Activated naive CD8-positive, alpha-beta T cell treated with anti-CD3 and anti-CD28 coated beads, Interleukin-2, amount 50 U/mL, for 16 hours (primary cell): ENCODE measurements around the gene C19orf18.
"Not testable (repeated sequence)": the region's sequence is repeated elsewhere in the genome, so short reads cannot be mapped to it uniquely, and the experiment has no call there.

Source experiments
- DNase-seq: peaks from one replicate; pipeline ENCODE4 v3.0.0-alpha.2; 2020; ENCODE audit warnings: low read depth, low spot score

Gene C19orf18

DNA sequence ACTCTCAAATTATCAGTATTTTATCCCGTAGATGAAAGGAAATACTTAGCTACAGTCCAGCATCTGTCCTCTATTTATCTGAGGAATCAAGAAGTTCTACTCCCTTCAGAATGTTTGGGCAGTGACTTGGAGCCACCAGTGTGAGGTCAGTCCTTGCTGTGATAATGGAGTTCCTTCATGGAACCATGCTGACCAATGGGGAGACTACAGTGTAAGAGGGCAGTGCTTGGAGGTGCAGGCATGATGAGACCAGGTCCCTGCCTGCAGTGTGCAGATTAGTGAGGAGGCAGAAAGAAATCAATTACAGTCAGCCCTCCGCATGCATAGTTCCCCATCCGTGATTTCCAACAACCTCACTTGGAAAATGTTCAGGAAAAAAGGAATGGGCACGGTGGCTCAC is at the start of gene C19orf18:
C19orf18 (minus strand) TSS at position 101 of the 400 bp plus-strand sequence. CDS start 102 bp downstream, outside the sequence.
- no peak for DNase-seq

- no peak for DNase-seq
Measured at GRCh38 chr19:58022283-58022660, 47.9 kb upstream of the C19orf18 start.

DNA sequence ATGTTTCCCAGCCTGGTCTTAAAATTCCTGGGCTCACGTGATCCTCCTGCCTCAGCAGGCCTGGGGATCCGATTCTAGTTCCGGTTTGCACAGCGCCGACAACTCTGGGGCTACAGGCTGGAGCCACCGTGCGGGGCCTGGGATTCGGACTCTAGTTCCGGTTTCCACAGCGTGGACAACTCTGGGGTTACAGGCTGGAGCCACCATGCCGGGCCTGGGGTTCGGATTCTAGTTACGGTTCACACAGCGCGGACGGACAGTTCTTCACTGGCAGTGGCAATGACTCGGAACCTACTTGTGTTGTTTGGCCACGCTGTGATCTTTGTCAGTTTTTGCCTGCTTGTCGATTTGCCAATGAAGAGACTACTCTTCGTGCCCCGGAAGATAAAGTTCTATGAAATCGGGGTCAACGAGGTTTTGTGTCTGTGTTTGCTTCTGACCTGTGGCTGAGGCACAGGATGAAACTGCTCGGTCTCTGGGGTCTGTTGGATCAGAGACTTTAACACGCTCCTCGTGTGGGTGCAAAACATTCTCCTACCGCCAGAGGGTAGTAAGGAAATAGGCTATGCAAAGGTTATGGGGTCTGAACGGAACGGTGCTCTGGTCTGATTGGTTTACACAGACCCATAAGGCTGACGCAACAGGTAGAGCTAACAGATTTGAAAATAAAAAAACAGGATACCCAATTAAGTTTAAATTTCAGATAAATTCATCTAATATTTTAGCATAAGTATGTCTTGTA is 47.4 kb upstream of the C19orf18 start:
- DNase-seq, result no peak

GRCh38 chr19:58020129-58020528 is 45.8 kb upstream of the C19orf18 start:
- DNase-seq, result no peak

DNA sequence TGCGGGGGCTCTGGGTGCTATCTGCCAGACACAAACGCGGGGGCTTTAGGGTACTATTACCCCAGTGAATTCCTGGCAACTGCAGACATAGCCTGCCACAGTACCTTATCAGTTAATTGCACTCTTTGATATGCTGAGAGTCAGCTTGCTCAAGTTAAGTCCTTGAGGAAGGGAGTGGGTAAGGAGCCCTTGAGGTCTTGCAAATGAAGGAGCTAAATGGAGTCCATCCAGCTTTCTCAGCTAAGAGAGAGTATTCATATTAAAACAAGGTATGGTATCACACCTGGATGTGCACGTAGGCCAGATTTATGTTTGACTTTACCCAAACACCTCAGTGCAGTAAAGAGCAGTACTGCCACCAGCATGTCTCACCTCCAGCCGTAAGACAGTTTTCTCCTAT is 39.8 kb upstream of the C19orf18 start:
- no peak for DNase-seq

DNA sequence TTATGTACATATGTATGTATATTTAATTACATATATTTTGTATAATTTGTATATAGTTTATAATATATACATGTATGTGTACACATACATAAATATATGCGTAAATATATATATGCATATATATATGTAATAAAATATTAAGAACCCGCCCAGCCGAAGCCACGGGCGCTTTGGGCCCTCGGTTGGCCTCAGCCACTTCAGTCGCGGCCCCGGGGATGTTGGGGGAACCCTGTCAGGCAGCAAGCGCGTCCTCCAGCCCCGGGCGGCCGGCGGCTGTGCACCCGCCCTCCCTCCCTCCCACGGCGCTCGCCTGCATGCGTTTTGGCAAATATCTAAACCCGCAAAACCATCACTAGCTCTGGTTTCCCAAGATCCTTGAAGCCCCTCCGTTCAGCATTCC is 36.2 kb upstream of the C19orf18 start:
- no peak for DNase-seq

DNA sequence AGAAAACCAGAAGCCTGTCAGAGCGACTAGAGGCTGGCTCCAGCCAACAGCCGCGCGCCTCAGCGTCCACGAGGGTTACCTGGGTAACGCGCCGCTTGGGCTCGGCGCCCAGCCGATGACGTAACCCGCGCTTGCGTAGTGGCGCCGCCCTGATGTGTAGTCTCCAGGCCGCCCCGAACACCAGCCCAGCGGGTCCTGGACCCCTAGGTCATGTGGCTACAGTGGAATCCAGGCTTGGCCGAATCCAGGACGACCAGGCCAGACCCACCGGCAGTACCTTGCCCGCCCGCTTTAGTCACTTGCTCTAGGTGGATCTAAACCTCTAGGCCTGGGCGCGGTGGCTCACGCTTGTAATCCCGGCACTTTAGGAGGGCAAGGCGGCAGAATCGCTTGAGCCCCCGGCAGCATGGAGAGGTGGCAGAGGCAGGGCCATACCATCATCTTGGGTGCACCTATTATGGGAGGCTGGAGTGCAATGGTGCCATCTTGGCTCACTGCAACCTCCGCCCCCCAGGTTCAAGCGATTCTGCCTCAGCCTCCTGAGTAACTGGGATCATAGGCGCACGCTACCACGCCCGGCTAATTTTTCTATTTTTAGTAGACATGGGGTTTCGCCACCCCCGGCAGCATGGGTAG is 35.5 kb upstream of the C19orf18 start:
- DNase-seq, result no peak

DNA sequence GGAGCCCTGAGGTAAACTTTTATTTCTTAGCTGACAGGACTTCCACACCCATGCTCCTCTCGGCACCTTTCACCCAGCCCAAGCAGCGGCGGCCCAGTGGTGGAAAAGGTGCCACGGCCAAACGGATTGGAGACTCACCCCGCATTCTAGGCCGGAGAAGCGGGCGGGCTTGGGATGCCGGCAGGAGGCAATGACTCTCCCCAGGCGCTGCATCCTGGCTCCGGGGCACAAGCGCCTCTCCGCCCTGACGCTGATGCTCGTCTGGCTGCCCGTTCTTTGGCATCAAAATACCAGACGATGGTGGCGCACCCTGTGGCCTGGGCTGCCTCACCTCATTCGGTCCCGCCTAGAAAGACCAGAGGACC is 34.9 kb upstream of the C19orf18 start:
- DNase-seq, result no peak

GRCh38 chr19:58008877-58009276 is 34.5 kb upstream of the C19orf18 start:
- not testable (repeated sequence) for DNase-seq

GRCh38 chr19:58007285-58007684 is 33.0 kb upstream of the C19orf18 start:
- DNase-seq, result no peak

- no peak for DNase-seq
Measured at GRCh38 chr19:58003174-58003828, 29.0 kb upstream of the C19orf18 start.

DNA sequence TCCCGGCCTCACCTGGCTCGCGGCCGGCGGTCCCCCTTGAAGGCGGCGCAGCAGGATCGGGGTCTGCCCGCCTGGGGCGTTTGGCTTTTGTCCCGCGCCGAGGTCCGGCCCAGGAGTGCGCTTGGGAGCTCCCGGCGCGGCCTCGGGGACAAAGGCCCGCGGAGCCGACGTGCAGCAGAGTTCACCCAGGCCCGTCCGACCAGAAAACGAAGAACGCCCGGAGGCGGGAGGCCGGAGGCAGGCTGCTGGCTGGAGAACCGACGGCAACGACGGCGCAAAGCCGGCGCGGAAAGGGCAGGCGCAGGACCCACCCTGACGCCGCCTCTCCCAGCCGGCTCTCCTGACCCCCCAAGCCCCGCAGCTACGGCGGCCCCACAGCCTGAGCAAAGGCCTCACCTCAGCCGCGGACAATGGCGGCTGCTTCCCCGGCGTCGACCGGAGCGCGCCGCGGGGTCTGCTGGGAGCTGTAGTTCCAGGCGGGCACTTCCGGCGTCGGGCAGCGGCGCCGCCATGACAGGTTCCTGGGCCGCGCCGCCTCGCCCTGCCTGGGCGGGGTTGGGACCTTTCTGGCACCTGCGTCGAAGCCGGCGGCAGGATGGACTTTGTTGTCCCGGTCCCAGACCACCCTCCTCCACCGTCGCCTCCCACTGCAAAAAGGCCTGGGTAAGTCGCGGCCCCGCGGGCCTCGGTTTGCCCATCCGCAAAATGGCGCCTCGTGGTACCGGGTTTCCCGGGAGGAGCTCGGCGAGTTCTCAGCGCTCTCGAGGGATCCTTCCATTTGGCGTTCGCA is 28.2 kb upstream of the C19orf18 start, which contains the start of gene ZNF606:
ZNF606 (minus strand) TSS at position 437 of the 790 bp plus-strand sequence. CDS start 1,501 bp downstream, outside the sequence.
- peak; percentile 73 for DNase-seq

- no peak for DNase-seq
Measured at GRCh38 chr19:58001895-58002369, 27.6 kb upstream of the C19orf18 start.

- no peak for DNase-seq
Measured at GRCh38 chr19:58000677-58001076, 26.3 kb upstream of the C19orf18 start.

DNA sequence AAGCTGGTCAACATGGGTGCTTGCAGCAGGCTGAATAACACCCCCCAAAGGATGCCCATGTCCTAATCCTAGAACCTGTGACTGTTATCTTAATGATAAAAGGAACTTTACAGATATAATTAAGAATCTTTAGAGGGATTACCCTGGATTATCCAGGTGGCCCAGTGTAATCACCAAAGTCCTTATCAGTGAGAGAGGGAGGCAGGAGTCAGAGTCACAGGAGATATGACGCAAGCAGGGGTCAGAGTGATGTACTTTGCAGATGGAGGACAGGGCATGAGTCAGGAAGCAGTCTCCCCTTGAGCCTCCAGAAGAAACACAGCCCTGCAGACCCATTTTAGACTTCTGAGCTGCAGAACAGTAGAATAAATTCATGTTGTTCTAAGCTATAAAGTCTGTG is 18.5 kb upstream of the C19orf18 start:
- DNase-seq, result no peak

- no peak for DNase-seq
Measured at GRCh38 chr19:57978586-57979289, 4.4 kb upstream of the C19orf18 start.

GRCh38 chr19:57964761-57965160 is 9.6 kb downstream of the C19orf18 start:
- no peak for DNase-seq

GRCh38 chr19:57961785-57962184 is 12.5 kb downstream of the C19orf18 start:
- DNase-seq, result no peak

DNA sequence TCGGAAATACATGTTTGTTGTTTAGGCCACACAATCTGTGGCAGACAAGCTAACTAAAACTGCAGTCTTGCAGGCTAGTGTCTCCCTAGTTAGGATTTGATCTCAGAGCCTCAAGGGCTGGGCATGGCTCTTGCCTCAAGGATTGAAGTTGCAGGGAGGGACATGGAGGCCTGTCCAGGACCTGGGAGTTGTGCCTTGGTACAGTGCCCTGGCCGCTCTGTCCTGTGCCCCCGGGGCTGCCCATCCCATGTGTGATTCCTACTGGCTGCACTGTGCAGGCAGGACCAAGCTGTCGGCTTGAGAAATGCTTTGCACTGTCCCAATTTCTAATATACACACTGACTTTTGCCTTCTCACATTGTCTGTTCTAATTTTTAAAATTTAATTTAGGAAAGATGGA is 19.3 kb downstream of the C19orf18 start:
- DNase-seq, result no peak

DNA sequence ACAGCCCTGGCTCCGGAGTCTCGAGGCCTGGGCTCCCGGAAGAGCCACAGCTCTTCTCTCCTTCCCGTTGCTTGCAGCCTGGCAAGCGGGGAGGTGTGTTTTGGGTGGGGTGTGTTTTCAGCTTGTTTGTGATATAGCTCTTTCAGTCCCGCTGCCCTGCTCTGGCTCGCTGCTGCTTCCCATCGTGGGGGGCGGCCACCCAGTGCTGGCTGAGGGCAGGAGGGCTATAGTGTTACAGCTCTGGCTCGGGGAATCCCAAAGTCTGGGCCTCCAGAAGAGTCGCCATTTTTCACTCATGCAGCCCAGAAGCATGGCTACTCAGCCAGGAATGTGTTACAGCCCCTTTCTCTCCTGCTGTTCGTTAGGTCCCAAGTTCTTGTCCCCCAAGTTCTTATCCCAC is 24.6 kb downstream of the C19orf18 start:
- DNase-seq, result no peak

DNA sequence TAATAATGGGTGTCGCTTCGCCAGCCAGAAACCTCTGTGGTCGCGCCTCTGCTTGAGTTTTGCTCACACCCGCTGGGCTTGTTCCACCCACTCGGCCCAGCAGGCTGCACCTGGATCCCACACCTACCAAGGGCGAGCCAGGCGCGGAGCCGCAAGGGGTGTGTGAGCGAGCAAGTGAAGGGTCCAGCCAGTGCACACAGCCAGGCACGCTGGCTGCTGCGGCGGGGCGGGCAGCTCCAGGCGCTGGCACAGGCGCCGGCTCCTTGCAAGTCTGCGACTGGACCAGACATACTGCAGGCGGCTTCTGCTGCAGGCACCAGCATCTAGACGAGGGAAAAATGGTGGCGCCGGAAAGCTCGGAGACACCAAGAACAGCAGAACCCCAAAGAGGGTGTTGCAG is 25.0 kb downstream of the C19orf18 start:
- no peak for DNase-seq
